CD4-positive, alpha-beta T cell (primary cell): ENCODE measurements around the gene PDE9A. TPM values are rescaled to one million over a fixed set of nuclear protein-coding genes. Genes with fewer than 3 reads are reported as not detected.
"Not testable (repeated sequence)": the region's sequence is repeated elsewhere in the genome, so short reads cannot be mapped to it uniquely, and the experiment has no call there.

ENCODE experiments used
- ATAC-seq: fragments of 200-7000 bp; cut with Tn5 transposase; one replicate; pipeline ENCODE4 v1.10.0; 2022; ENCODE audit warnings: mild to moderate bottlenecking; ENCODE audit not compliant: poor library complexity
- CTCF ChIA-PET: fragments of 350-600 bp; sonication (Branson Sonifier 250); formaldehyde crosslinking; loops from one replicate; lab custom pipeline; 2021; ENCODE audit warnings: antibody characterized with exemption, inconsistent platforms; lab: Charles Lee
- POLR2A ChIA-PET: fragments of 350-600 bp; sonication (Branson Sonifier 250); formaldehyde crosslinking; loops from one replicate; lab custom pipeline; 2021; ENCODE audit warnings: antibody characterized with exemption, inconsistent platforms; lab: Charles Lee
- DNase-seq, 14 experiments: peaks; one replicate each; pipeline ENCODE4 v3.0.0-alpha.2; 2013 to 2020; ENCODE audit warnings: mixed read lengths in 2 of 14
- H3K27ac ChIP-seq, 2 donors: one replicate each; pipeline versions ENCODE4 v1.5.1 to v1.7.0; 2013; ENCODE audit warnings: low read length in 2 of 2, low read depth in 1 of 2, mild to moderate bottlenecking in 1 of 2
- H3K27me3 ChIP-seq, 2 experiments: 1 replicate in 1 of 2; 2 replicates in 1 of 2; pipeline versions ENCODE4 v1.6.1 to v1.7.0; 2013; ENCODE audit warnings: low read length in 2 of 2, control low read depth in 1 of 2, mild to moderate bottlenecking in 1 of 2, moderate library complexity in 1 of 2; ENCODE audit not compliant: insufficient read depth in 2 of 2, control insufficient read depth in 1 of 2
- H3K36me3 ChIP-seq: one replicate; pipeline ENCODE4 v1.6.1; 2013; ENCODE audit warnings: low read length, control low read depth; ENCODE audit not compliant: insufficient read depth
- H3K4me1 ChIP-seq: one replicate; pipeline ENCODE4 v1.6.1; 2013; ENCODE audit warnings: low read length, control low read depth; ENCODE audit not compliant: insufficient read depth
- H3K4me3 ChIP-seq: one replicate; pipeline ENCODE4 v1.5.1; 2013; ENCODE audit warnings: mild to moderate bottlenecking, low read length, moderate library complexity
- H3K9me3 ChIP-seq, 2 experiments: 1 replicate in 1 of 2; 2 replicates in 1 of 2; pipeline versions ENCODE4 v1.6.1 to v1.7.0; 2013; ENCODE audit warnings: low read length in 2 of 2, mild to moderate bottlenecking in 2 of 2, control low read depth in 1 of 2, moderate library complexity in 1 of 2; ENCODE audit not compliant: control insufficient read depth in 1 of 2, insufficient read depth in 1 of 2
- H3K27ac Mint-ChIP-seq: one replicate; pipeline ENCODE4 v1.8.0; 2020; ENCODE audit warnings: mixed read lengths
- H3K27me3 Mint-ChIP-seq: one replicate; pipeline ENCODE4 v1.8.0; 2021; ENCODE audit warnings: mixed read lengths
- H3K36me3 Mint-ChIP-seq: one replicate; pipeline ENCODE4 v1.8.0; 2021; ENCODE audit warnings: low read depth, mixed read lengths
- H3K4me1 Mint-ChIP-seq: one replicate; pipeline ENCODE4 v1.8.0; 2021; ENCODE audit warnings: low read depth, mixed read lengths
- H3K4me3 Mint-ChIP-seq: one replicate; pipeline ENCODE4 v1.8.0; 2020; ENCODE audit warnings: mild to moderate bottlenecking, mixed read lengths
- H3K9me3 Mint-ChIP-seq: one replicate; pipeline ENCODE4 v1.8.0; 2020; ENCODE audit warnings: mixed read lengths
- intact Hi-C, 2 experiments: fragments of 100-400 bp; cut with DNase I in 1 of 2; cut with micrococcal nuclease in 1 of 2; formaldehyde crosslinking; loops; one replicate each; pipeline versions ENCODE4 v1.15.1 to v1.9.0; 2023 to 2025; cut with DNase I, micrococcal nuclease
- total RNA-seq, 174 experiments: library from RNA in 2 of 174; stranded (reverse) in 2 of 174; gene quantifications; one replicate each; pipeline ENCODE4 v1.2.3 and lab custom pipeline; 2021 to 2026
- TF ChIP-seq, protein P1 (sequence below): fragments of 200-600 bp; IDR thresholded peaks from one replicate; pipeline ENCODE4 v1.8.0; 2022; ENCODE audit warnings: antibody characterized with exemption, mild to moderate bottlenecking

Gene PDE9A
- total RNA-seq, 2 experiments from 2014 or later: 12.6 to 13.2 TPM

DNA sequence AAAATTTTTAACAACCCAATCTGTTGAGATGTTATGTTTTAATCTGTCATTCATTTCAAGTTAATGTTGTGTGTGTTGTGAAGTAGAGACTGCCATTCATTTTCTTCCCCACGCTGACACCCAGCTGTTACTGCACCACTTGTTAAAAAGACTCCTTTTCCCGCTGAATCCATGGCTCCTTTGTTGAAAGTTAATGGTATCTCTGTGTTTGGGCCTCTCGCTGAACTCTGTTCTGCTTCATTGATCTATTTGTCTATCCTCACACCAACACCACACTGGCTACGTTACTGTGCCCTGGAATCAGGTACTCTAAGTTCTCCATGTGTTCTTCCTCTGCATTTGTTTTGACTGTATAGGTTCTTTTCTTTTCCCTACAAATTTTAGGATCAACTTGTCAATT is 58.2 kb downstream of the PDE9A start:
- no peaks in the 10 kb centered on the region for H3K4me1 ChIP-seq
- POLR2A ChIA-PET: no interaction called here
- no peak overlapping the region for H3K27ac Mint-ChIP-seq
- H3K4me3 ChIP-seq: no peak overlapping the region
- H3K4me3 Mint-ChIP-seq: no peak overlapping the region
- no peaks in the 10 kb centered on the region for H3K27me3 Mint-ChIP-seq
- H3K27ac ChIP-seq: no peak overlapping the region
- intact Hi-C loops: no loop called here
- H3K36me3 ChIP-seq: no peaks in the 10 kb centered on the region
- no peaks in the 10 kb centered on the region for H3K9me3 ChIP-seq
- TF ChIP-seq, protein P1, sequence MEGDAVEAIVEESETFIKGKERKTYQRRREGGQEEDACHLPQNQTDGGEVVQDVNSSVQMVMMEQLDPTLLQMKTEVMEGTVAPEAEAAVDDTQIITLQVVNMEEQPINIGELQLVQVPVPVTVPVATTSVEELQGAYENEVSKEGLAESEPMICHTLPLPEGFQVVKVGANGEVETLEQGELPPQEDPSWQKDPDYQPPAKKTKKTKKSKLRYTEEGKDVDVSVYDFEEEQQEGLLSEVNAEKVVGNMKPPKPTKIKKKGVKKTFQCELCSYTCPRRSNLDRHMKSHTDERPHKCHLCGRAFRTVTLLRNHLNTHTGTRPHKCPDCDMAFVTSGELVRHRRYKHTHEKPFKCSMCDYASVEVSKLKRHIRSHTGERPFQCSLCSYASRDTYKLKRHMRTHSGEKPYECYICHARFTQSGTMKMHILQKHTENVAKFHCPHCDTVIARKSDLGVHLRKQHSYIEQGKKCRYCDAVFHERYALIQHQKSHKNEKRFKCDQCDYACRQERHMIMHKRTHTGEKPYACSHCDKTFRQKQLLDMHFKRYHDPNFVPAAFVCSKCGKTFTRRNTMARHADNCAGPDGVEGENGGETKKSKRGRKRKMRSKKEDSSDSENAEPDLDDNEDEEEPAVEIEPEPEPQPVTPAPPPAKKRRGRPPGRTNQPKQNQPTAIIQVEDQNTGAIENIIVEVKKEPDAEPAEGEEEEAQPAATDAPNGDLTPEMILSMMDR: no peak
- H3K9me3 Mint-ChIP-seq: no peaks in the 10 kb centered on the region
- no peak for DNase-seq
- no peaks in the 10 kb centered on the region for H3K4me1 Mint-ChIP-seq
- H3K27me3 ChIP-seq: no peaks in the 10 kb centered on the region
- no peak for ATAC-seq
- CTCF ChIA-PET: no interaction called here
- H3K36me3 Mint-ChIP-seq: peaks cover 14% of the 10 kb centered on the region

DNA sequence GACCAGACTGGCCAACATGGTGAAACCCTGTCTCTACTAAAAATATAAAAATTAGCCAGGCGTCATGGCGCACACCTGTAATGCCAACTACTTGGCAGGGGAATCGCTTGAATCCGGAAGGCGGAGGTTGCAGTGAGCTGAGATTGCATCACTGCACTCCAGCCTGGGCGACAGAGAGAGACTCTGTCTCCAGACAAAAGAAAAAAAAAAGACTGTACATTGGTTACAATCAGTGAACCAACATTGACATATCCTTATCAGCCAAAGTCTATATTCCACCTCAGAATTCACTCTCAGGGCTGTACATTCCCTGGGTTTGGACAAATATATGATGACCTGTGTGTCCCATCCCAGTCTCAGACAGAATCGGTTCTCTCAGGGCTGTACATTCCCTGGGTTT is 62.0 kb downstream of the PDE9A start:
- CTCF ChIA-PET, H3K4me1 Mint-ChIP-seq, H3K27me3 Mint-ChIP-seq, H3K27ac Mint-ChIP-seq, H3K9me3 ChIP-seq, H3K4me3 ChIP-seq, H3K36me3 ChIP-seq, H3K27me3 ChIP-seq, DNase-seq, intact Hi-C loops, POLR2A ChIA-PET, H3K9me3 Mint-ChIP-seq, H3K27ac ChIP-seq, H3K4me1 ChIP-seq, ATAC-seq, H3K4me3 Mint-ChIP-seq: not testable (repeated sequence)
- H3K36me3 Mint-ChIP-seq: peaks cover 14% of the 10 kb centered on the region

DNA sequence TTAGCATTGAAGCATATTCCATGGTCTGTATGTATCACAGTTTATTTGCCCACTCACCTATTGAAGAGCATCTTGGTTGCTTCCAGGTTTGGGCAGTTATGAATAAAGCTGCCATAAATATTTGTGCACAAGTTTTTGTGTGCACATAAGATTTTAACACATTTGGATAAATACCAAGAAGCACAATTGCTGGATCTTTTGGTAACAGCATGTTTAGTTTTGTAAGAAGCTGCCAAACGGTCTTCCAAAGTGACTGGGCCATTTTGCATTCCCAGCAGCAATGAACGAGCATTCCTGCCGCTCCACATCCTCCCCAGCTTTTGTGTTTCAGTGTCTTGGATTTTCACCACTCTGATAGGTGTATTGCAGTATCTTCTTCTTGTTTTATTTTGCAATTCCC is 62.7 kb downstream of the PDE9A start:
- Histone ChIP-seq H3K36me3 (no peaks in the 10 kb centered on the region), H3K9me3 (no peaks in the 10 kb centered on the region), H3K27me3 (no peaks in the 10 kb centered on the region), H3K4me1 (no peaks in the 10 kb centered on the region), H3K27ac (no peak overlapping the region), H3K4me3 (no peak overlapping the region)
- ChIA-PET POLR2A (interaction anchor here (0.6 kb wide), 1 partner anchor 106 kb away, joined by 5 read pairs; no protein-coding TSS in a partner anchor), CTCF (interaction anchor here (0.7 kb wide), 1 partner anchor 56 kb away, joined by 3 read pairs; no protein-coding TSS in a partner anchor)
- ATAC-seq: no peak
- Mint-ChIP-seq H3K36me3 (peaks cover 14% of the 10 kb centered on the region), H3K4me1 (no peaks in the 10 kb centered on the region), H3K27me3 (no peaks in the 10 kb centered on the region), H3K27ac (no peak overlapping the region), H3K9me3 (no peaks in the 10 kb centered on the region), H3K4me3 (no peak overlapping the region)
- intact Hi-C loops: no loop called here
- TF ChIP-seq, protein P1: no peak
- no peak for DNase-seq

DNA sequence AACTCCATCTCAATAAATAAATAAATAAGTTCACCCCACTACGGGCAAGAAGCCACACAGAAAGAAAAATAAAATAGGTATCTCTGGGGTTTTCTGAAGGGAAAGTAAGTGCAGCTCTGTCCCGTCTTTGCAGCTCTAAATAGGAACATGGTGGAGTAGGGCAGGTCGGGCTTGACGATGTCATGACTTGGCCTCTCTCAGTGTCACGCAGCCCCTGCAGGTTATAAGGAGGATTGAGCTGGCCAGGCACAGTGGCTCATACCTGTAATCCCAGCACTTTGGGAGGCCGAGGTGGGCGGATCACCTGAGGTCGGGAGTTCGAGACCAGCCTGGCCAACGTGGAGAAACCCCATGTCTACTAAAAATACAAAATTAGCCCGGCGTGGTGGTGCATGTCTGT is 67.1 kb downstream of the PDE9A start:
- H3K4me3 Mint-ChIP-seq, H3K27ac ChIP-seq, CTCF ChIA-PET, H3K27ac Mint-ChIP-seq, H3K36me3 ChIP-seq, POLR2A ChIA-PET, H3K9me3 ChIP-seq, H3K27me3 ChIP-seq, intact Hi-C loops, DNase-seq, H3K27me3 Mint-ChIP-seq, H3K4me1 ChIP-seq, ATAC-seq, H3K4me3 ChIP-seq, H3K9me3 Mint-ChIP-seq: not testable (repeated sequence)
- Mint-ChIP-seq H3K36me3 (peaks cover 10% of the 10 kb centered on the region), H3K4me1 (peaks cover 13% of the 10 kb centered on the region)
